OCI-LY3 (cell line): ENCODE measurements around the gene NEK11.
"Not testable (repeated sequence)": the region's sequence is repeated elsewhere in the genome, so short reads cannot be mapped to it uniquely, and the experiment has no call there.

ENCODE experiments used
- H2AFZ ChIP-seq: fragments of 200-600, 300-600 bp; shearing (Covaris generic); 2 replicates; pipeline ENCODE4 v1.6.0; 2014; ENCODE audit warnings: antibody characterized with exemption, low read depth, low read length
- H3K27ac ChIP-seq: fragments of 200-600, 300-600 bp; sonication (generic); 2 replicates; pipeline ENCODE4 v1.5.1; 2014; ENCODE audit warnings: mild to moderate bottlenecking, low read length, moderate library complexity, mixed read lengths
- H3K27me3 ChIP-seq: fragments of 200-600, 300-600 bp; sonication (generic); 2 replicates; pipeline ENCODE4 v1.6.1; 2014; ENCODE audit warnings: low read depth, low read length, mixed read lengths
- H3K36me3 ChIP-seq: fragments of 200-600, 300-600 bp; sonication (generic); replicated peaks from 2 replicates; pipeline ENCODE3; 2014; ENCODE audit warnings: low read depth, low read length, mixed read lengths
- H3K4me1 ChIP-seq: fragments of 300-600, 200-600 bp; sonication (generic); 2 replicates; pipeline ENCODE4 v1.6.1; 2014; ENCODE audit warnings: low read length, mixed read lengths
- H3K4me2 ChIP-seq: fragments of 200-600, 300-600 bp; sonication (generic); 2 replicates; pipeline ENCODE4 v1.6.1; 2014; ENCODE audit warnings: low read length, mixed read lengths
- H3K4me3 ChIP-seq: fragments of 300-600, 200-600 bp; sonication (generic); 2 replicates; pipeline ENCODE4 v1.5.1; 2014; ENCODE audit warnings: antibody characterized with exemption, mild to moderate bottlenecking, low read length, moderate library complexity
- H3K79me2 ChIP-seq: fragments of 300-600, 200-600 bp; shearing (Covaris generic); 2 replicates; pipeline ENCODE4 v1.6.1; 2014; ENCODE audit warnings: mild to moderate bottlenecking, low read length, mixed read lengths
- H3K9ac ChIP-seq: fragments of 300-600, 200-600 bp; shearing (Covaris generic); 2 replicates; pipeline ENCODE4 v1.6.0; 2014; ENCODE audit warnings: mild to moderate bottlenecking, low read length, moderate library complexity
- H3K9me3 ChIP-seq: fragments of 200-600, 300-600 bp; shearing (Covaris generic); 2 replicates; pipeline ENCODE4 v1.6.1; 2014; ENCODE audit warnings: low read length, mixed read lengths; ENCODE audit not compliant: insufficient read depth
- H4K20me1 ChIP-seq: fragments of 200-600, 300-600 bp; sonication (generic); 2 replicates; pipeline ENCODE4 v1.6.1; 2016; ENCODE audit warnings: low read length, mixed read lengths; ENCODE audit not compliant: insufficient read depth
- CTCF ChIP-seq: fragments of 200-600, 300-600 bp; sonication (generic); IDR thresholded peaks from 2 replicates; pipeline ENCODE4 v1.5.1; 2014; ENCODE audit warnings: antibody characterized with exemption, low read length, low read depth
- EZH2phosphoT487 ChIP-seq: fragments of 200-600 bp; shearing (Covaris generic); IDR thresholded peaks from 2 replicates; pipeline ENCODE4 v1.6.1; 2018; ENCODE audit warnings: antibody characterized with exemption, mixed run types, low read depth

Gene NEK11

DNA sequence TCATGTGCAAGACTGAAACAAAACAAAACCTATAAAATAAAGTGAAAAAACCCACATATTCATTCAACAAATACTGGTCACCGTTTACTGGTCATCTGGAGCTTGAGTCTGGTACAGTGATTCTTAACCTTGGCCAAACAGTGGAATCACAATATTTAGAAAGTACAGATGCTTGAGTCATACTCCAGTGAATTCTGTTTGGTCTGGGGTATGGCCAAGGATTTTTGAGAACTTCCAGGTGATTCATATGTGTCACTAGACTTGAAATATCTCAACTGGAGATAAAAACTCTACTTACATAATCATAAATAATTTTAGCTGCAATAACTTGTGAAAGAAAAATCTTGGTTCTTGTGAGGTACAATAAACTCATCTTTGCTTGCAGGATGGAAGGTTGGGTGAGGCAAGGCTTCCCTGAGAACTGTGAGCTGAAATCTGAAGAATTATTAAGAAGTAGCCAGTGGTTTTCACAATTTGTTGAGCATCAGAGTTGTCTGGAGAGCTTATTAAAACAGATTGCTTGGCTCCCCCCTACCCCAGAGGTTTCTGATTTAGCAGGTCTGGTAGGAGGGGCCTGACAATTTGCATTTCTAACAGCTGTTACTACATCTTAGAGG lies 9.6 kb downstream of the NEK11 start:
- Histone ChIP-seq H3K4me2 (no peak overlapping the region), H3K4me3 (no peak overlapping the region), H3K27ac (no peak overlapping the region), H3K9me3 (no peaks in the 10 kb centered on the region), H4K20me1 (no peaks in the 10 kb centered on the region), H2AFZ (no peak overlapping the region), H3K27me3 (no peaks in the 10 kb centered on the region), H3K4me1 (peaks cover 36% of the 10 kb centered on the region), H3K36me3 (no peaks in the 10 kb centered on the region), H3K9ac (no peak overlapping the region), H3K79me2 (no peaks in the 10 kb centered on the region)
- TF ChIP-seq CTCF (no peak), EZH2phosphoT487 (no peak)

- no peaks in the 10 kb centered on the region for H3K79me2 ChIP-seq
- H3K9ac ChIP-seq: no peak overlapping the region
- peaks cover 41% of the 10 kb centered on the region for H3K4me1 ChIP-seq
- no peaks in the 10 kb centered on the region for H3K36me3 ChIP-seq
- no peak for TF ChIP-seq EZH2phosphoT487
- no peak for TF ChIP-seq CTCF
- no peak overlapping the region for H2AFZ ChIP-seq
- H3K4me3 ChIP-seq: no peak overlapping the region
- no peak overlapping the region for H3K27ac ChIP-seq
- H3K9me3 ChIP-seq: no peaks in the 10 kb centered on the region
- no peaks in the 10 kb centered on the region for H4K20me1 ChIP-seq
- no peaks in the 10 kb centered on the region for H3K27me3 ChIP-seq
- no peak overlapping the region for H3K4me2 ChIP-seq
Observed at GRCh38 chr3:131036986-131037385, 10.3 kb downstream of the NEK11 start.

DNA sequence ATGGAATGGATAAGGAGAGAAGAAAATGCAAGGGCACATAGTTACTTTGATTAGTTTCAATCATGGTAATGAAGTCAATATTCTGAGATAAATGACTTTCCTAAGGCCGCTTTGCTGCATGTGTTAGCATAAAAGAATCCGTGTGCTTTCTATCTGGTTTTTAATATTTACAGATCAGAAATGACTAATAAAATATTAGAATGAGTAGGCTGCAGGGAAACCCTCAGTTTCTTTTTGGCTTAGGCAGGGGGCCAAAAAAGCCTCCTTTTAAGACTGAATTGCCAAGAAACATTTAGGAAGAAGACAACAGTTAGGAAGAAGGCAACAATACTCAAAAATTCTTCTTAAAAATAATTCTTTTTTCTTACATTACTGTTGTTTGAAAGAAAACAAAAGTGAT lies 11.6 kb downstream of the NEK11 start:
- no peak overlapping the region for H2AFZ ChIP-seq
- H3K9ac ChIP-seq: no peak overlapping the region; the same call in 1 of the 2 replicates
- peaks cover 44% of the 10 kb centered on the region for H3K4me1 ChIP-seq
- no peak overlapping the region for H3K27ac ChIP-seq
- H3K27me3 ChIP-seq: no peaks in the 10 kb centered on the region
- 0 out of 2 replicates have a peak overlapping the region, but pooled peaks have one; percentile 28 for H3K4me3 ChIP-seq
- peak overlapping the region; percentile 60 for H3K4me2 ChIP-seq
- H4K20me1 ChIP-seq: no peaks in the 10 kb centered on the region
- H3K79me2 ChIP-seq: no peaks in the 10 kb centered on the region
- H3K9me3 ChIP-seq: no peaks in the 10 kb centered on the region
- no peaks in the 10 kb centered on the region for H3K36me3 ChIP-seq
- TF ChIP-seq EZH2phosphoT487: no peak
- TF ChIP-seq CTCF: no peak

DNA sequence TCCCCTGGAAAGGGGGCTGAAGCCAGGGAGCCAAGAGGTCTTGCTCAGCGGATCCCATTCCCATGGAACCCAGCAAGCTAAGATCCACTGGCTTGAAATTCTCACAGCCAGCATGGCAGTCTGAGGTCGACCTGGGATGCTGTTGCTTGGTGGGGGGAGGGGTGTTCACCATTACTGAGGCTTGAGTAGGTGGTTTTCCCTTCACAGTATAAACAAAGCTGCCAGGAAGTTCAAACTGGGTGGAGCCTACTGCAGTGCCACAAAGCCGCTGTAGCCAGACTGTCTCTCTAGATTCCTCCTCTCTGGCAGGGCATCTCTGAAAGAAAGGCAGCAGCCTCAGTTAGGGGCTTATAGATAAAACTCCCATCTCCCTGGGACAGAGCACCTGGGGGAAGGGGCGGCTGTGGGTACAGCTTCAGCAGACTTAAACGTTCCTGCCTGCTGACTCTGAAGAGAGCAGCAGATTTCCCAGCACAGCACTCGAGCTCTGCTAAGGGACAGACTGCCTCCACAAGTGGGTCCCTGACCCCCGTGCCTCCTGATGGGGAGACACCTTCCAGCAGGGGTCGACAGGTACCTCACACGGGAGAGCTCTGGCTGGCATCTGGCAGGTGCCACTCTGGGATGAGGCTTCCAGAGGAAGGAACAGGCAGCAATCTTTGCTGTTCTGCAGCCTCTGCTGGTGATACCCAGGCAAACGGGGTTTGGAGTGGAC lies 15.8 kb downstream of the NEK11 start:
- not testable (repeated sequence) for H3K4me3 ChIP-seq, H3K36me3 ChIP-seq, H3K27ac ChIP-seq, H2AFZ ChIP-seq, H3K9me3 ChIP-seq, H4K20me1 ChIP-seq, H3K9ac ChIP-seq, H3K27me3 ChIP-seq, H3K79me2 ChIP-seq
- Histone ChIP-seq H3K4me2 (peak overlapping the region; percentile 26), H3K4me1 (peaks cover 44% of the 10 kb centered on the region)
